Activated CD4-positive, alpha-beta T cell treated with anti-CD3 and anti-CD28 coated beads, Interleukin-2, amount 10 ng/mL, durations not matched to agents 7 days and 5 days (primary cell): ENCODE results near the gene MDK. TPM values are rescaled to one million over a fixed set of nuclear protein-coding genes. Genes with fewer than 3 reads are reported as not detected.

Experiments used
- CTCF ChIA-PET: fragments of 350-600 bp; sonication (Branson Sonifier 250); formaldehyde crosslinking; loops from one replicate; lab custom pipeline; 2021; ENCODE audit warnings: antibody characterized with exemption; lab: Charles Lee
- POLR2A ChIA-PET: fragments of 350-600 bp; sonication (Branson Sonifier 250); formaldehyde crosslinking; loops from one replicate; lab custom pipeline; 2021; ENCODE audit warnings: antibody characterized with exemption; lab: Charles Lee
- DNase-seq: peaks from one replicate; pipeline ENCODE4 v3.0.0-alpha.2; 2020
- H3K27ac Mint-ChIP-seq: one replicate; pipeline ENCODE4 v1.8.0; 2021; ENCODE audit warnings: mild to moderate bottlenecking, moderate library complexity, mixed read lengths
- H3K27me3 Mint-ChIP-seq: one replicate; pipeline ENCODE4 v1.8.0; 2021; ENCODE audit warnings: mixed read lengths
- H3K36me3 Mint-ChIP-seq: one replicate; pipeline ENCODE4 v1.8.0; 2021; ENCODE audit warnings: low read depth, mixed read lengths
- H3K4me1 Mint-ChIP-seq: one replicate; pipeline ENCODE4 v1.8.0; 2021; ENCODE audit warnings: mixed read lengths
- H3K4me3 Mint-ChIP-seq: one replicate; pipeline ENCODE4 v1.8.0; 2021; ENCODE audit warnings: mild to moderate bottlenecking, moderate library complexity, mixed read lengths
- H3K9me3 Mint-ChIP-seq: one replicate; pipeline ENCODE4 v1.8.0; 2021; ENCODE audit warnings: mixed read lengths
- total RNA-seq, 2 experiments: library from RNA; stranded (reverse); gene quantifications; one replicate each; pipeline ENCODE4 v1.2.3, GENCODE V29; 2021

MDK gene
- total RNA-seq, 2 experiments from 2014 or later: 8.2 to 10.5 TPM

GRCh38 chr11:46351148-46351547 lies 30.3 kb upstream of the MDK start:
- Mint-ChIP-seq H3K4me3 (peak overlapping the region; percentile 72), H3K4me1 (peaks cover 68% of the 10 kb centered on the region), H3K36me3 (peaks cover 55% of the 10 kb centered on the region), H3K27ac (peak overlapping the region; percentile 71), H3K27me3 (no peaks in the 10 kb centered on the region), H3K9me3 (no peaks in the 10 kb centered on the region)
- ChIA-PET POLR2A (no interaction called here), CTCF (interaction anchor here (0.6 to 16.1 kb wide), 13 partner anchors 8 to 330 kb away, joined by 3 to 280 read pairs (median 5); partner anchors contain the start of gene MDK)
- no peak for DNase-seq

GRCh38 chr11:46351606-46352005 lies 29.9 kb upstream of the MDK start:
- POLR2A ChIA-PET: interaction anchor here (0.6 kb wide), 1 partner anchor 817 kb away, joined by 4 read pairs; no protein-coding TSS in a partner anchor
- Mint-ChIP-seq H3K4me1 (peaks cover 67% of the 10 kb centered on the region), H3K9me3 (no peaks in the 10 kb centered on the region), H3K36me3 (peaks cover 59% of the 10 kb centered on the region), H3K27ac (peak overlapping the region; percentile 71), H3K27me3 (no peaks in the 10 kb centered on the region), H3K4me3 (peak overlapping the region; percentile 72)
- no peak for DNase-seq
- CTCF ChIA-PET: interaction anchor here (0.6 to 16.1 kb wide), 24 partner anchors 8 to 493 kb away, joined by 3 to 280 read pairs (median 4); partner anchors contain the start of gene MDK

GRCh38 chr11:46352063-46352841 lies 29.2 kb upstream of the MDK start:
- peaks cover 66% of the 10 kb centered on the region for H3K4me1 Mint-ChIP-seq
- CTCF ChIA-PET: interaction anchor here (0.6 to 16.1 kb wide), 32 partner anchors 9 to 492 kb away, joined by 3 to 280 read pairs (median 4); partner anchors contain the start of gene MDK
- no peaks in the 10 kb centered on the region for H3K27me3 Mint-ChIP-seq
- POLR2A ChIA-PET: interaction anchor here (0.6 kb wide), 1 partner anchor 818 kb away, joined by 4 read pairs; no protein-coding TSS in a partner anchor
- DNase-seq: peak; percentile 73
- H3K9me3 Mint-ChIP-seq: no peaks in the 10 kb centered on the region
- H3K4me3 Mint-ChIP-seq: peak overlapping the region; percentile 72
- H3K36me3 Mint-ChIP-seq: peaks cover 63% of the 10 kb centered on the region
- peak overlapping the region; percentile 86 for H3K27ac Mint-ChIP-seq

DNA sequence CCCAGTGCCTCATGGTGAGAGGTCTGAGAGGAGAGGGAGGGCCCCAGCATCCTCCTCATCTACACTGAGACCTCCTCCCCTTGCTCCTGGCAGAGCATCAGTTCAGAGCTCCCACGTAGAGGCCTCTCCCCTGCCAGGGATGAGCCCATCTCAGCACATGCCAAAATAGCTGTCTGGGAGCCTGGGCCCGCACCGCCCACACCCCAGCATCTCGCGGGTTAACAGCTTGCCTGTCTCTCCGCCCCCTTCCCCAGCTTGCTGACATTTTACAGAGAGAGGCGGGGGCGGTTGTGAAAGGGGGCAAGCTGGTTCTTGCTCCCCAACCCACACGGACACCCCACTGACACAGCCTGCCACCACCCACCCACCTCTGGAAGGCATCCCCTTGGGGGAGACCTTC lies 27.8 kb upstream of the MDK start:
- Mint-ChIP-seq H3K4me3 (no peak overlapping the region), H3K4me1 (peaks cover 73% of the 10 kb centered on the region), H3K27ac (peak overlapping the region; percentile 86), H3K36me3 (peaks cover 55% of the 10 kb centered on the region), H3K9me3 (no peaks in the 10 kb centered on the region), H3K27me3 (no peaks in the 10 kb centered on the region)
- DNase-seq: no peak
- ChIA-PET CTCF (interaction anchor here (0.5 to 16.1 kb wide), 9 partner anchors 11 to 1194 kb away, joined by 3 to 280 read pairs (median 5); partner anchors contain the start of gene MDK), POLR2A (no interaction called here)

GRCh38 chr11:46356924-46357482 lies 24.5 kb upstream of the MDK start:
- ChIA-PET CTCF (interaction anchor here (1.1 to 18.0 kb wide), 3 partner anchors 6 to 204 kb away, joined by 3 to 280 read pairs (median 280); partner anchors contain the start of gene DGKZ), POLR2A (interaction anchor here (0.6 kb wide), 2 partner anchors 28 to 261 kb away, joined by 3 to 12 read pairs; no protein-coding TSS in a partner anchor)
- Mint-ChIP-seq H3K36me3 (peaks cover 27% of the 10 kb centered on the region), H3K4me3 (no peak overlapping the region), H3K27me3 (no peaks in the 10 kb centered on the region), H3K4me1 (peaks cover 59% of the 10 kb centered on the region), H3K9me3 (no peaks in the 10 kb centered on the region), H3K27ac (no peak overlapping the region)
- DNase-seq: no peak

GRCh38 chr11:46357483-46357936 lies 24.0 kb upstream of the MDK start:
- no peaks in the 10 kb centered on the region for H3K27me3 Mint-ChIP-seq
- ChIA-PET POLR2A (interaction anchor here (0.6 kb wide), 2 partner anchors 29 to 261 kb away, joined by 3 to 12 read pairs; no protein-coding TSS in a partner anchor), CTCF (interaction anchor here (0.8 to 18.0 kb wide), 3 partner anchors 6 to 23 kb away, joined by 3 to 280 read pairs (median 280); partner anchors contain the start of gene DGKZ)

DNA sequence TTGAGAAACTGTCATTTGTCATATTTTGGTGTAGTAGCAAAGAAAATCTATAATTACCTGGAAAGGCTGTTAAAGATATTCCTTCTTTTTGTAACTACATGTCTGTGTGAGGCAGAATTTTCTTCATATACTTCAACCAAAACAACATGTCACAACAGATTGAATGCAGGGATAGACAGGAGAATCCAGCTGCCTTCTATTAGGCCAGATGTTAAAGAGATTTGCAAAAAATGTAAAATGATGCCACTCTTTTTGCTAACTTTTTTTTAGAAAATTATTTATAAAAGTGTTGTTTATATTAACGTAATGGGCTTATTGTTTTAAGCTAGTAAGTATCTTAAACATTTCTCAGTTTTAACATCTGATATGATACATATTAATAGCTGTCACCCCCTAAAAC lies 21.5 kb upstream of the MDK start:
- Mint-ChIP-seq H3K9me3 (no peaks in the 10 kb centered on the region), H3K4me3 (no peak overlapping the region), H3K4me1 (peaks cover 52% of the 10 kb centered on the region)

More at GRCh38 chr11:46357483-46357936, 24.0 kb upstream of the MDK start:
- no peak for DNase-seq
- H3K9me3 Mint-ChIP-seq: no peaks in the 10 kb centered on the region
- H3K27ac Mint-ChIP-seq: no peak overlapping the region
- H3K4me1 Mint-ChIP-seq: peaks cover 60% of the 10 kb centered on the region
- H3K4me3 Mint-ChIP-seq: no peak overlapping the region
- H3K36me3 Mint-ChIP-seq: peaks cover 26% of the 10 kb centered on the region

DNA sequence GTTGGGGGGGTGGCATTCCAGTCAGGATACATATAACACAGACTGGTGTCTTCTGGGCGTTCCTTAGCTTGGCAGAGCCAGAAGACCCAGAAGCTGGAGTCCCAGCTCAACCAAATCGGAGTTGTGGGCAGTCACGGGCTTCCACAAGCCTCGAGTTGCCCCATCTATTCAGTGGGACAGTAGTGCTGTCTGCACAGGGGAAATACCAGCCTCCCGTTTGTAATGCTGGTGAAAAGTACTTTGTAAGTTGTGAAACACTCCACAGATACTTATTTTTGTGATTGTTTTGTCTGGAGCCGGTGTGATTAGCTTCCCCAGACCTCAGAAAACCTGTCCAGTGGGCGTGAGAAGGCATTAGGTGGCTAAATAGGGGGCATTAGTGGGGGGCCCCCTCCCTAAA lies 20.6 kb upstream of the MDK start:
- ChIA-PET POLR2A (interaction anchor here (0.6 kb wide), 1 partner anchor 30 kb away, joined by 3 read pairs; no protein-coding TSS in a partner anchor), CTCF (interaction anchor here (0.6 to 18.0 kb wide), 10 partner anchors 8 to 1098 kb away, joined by 3 to 280 read pairs (median 4); partner anchors contain the start of gene DGKZ)
- Mint-ChIP-seq H3K36me3 (peaks cover 16% of the 10 kb centered on the region), H3K27ac (peak overlapping the region; percentile 84), H3K4me3 (peak overlapping the region; percentile 67), H3K9me3 (no peaks in the 10 kb centered on the region), H3K4me1 (peaks cover 55% of the 10 kb centered on the region), H3K27me3 (no peaks in the 10 kb centered on the region)
- DNase-seq: no peak

More for the DNA sequence above, 21.5 kb upstream of the MDK start:
- Mint-ChIP-seq H3K27me3 (no peaks in the 10 kb centered on the region), H3K36me3 (peaks cover 17% of the 10 kb centered on the region), H3K27ac (no peak overlapping the region)
- POLR2A ChIA-PET: no interaction called here
- CTCF ChIA-PET: interaction anchor here (0.7 to 18.0 kb wide), 5 partner anchors 8 to 120 kb away, joined by 3 to 280 read pairs (median 3); partner anchors contain the start of gene DGKZ
- DNase-seq: no peak

DNA sequence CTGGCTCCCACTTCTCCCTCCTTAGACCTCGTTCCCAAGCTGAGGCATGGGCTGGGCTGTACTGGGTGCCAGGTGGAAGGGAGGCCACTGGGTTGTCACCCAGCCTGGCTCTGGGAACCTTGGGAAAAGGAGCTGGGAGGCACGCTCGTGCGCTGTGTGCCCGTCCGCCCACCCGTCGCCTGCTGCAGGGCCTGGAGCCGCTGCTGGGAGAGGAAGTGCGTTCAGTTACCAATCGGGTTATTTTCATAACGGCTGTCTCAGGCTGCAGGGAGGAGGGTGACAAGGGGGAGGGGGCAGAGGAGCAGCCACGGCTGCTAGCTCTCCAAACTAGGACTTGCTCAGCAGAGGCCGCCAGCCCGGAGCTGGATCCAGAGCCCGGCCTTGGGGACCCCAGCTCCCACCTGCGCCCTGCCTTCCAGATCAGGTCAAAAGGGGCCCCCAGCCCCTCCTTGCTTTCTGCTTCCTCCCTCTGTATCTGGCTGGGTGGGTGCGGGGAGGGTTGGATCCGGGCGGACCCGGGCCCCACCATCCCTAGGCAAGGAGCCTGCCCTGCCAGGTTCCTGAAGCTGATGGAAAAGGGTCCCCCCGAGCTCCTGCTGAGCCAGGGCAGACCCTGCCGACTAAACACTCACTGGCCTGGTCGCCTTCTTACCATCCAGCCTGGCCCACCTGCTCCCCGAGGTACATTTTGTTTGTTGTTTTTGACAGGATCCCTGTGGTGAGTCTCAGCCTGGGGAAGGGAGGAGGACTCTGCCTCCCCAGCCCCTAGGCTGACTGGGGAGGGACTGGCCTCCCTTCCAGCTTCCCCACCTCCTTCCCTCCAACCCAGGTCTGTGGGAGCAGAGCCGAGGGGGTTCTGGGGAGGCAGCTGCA lies 19.9 kb upstream of the MDK start:
- H3K27ac Mint-ChIP-seq: peak overlapping the region; percentile 84
- no peaks in the 10 kb centered on the region for H3K27me3 Mint-ChIP-seq
- H3K4me3 Mint-ChIP-seq: peak overlapping the region; percentile 67
- ChIA-PET CTCF (interaction anchor here (0.6 to 18.0 kb wide), 8 partner anchors 8 to 1097 kb away, joined by 3 to 280 read pairs (median 4); partner anchors contain the start of gene DGKZ), POLR2A (interaction anchor here (0.5 to 0.6 kb wide), 3 partner anchors 31 to 255 kb away, joined by 3 read pairs; no protein-coding TSS in a partner anchor)
- peaks cover 12% of the 10 kb centered on the region for H3K36me3 Mint-ChIP-seq
- H3K9me3 Mint-ChIP-seq: no peaks in the 10 kb centered on the region
- peak; percentile 75 for DNase-seq
- peaks cover 51% of the 10 kb centered on the region for H3K4me1 Mint-ChIP-seq

- Mint-ChIP-seq H3K27ac (peak overlapping the region; percentile 84), H3K36me3 (peaks cover 11% of the 10 kb centered on the region), H3K27me3 (no peaks in the 10 kb centered on the region), H3K4me3 (peak overlapping the region; percentile 67), H3K9me3 (no peaks in the 10 kb centered on the region), H3K4me1 (peaks cover 50% of the 10 kb centered on the region)
- no peak for DNase-seq
- POLR2A ChIA-PET: interaction anchor here (0.6 kb wide), 1 partner anchor 67 kb away, joined by 3 read pairs; no protein-coding TSS in a partner anchor
- CTCF ChIA-PET: interaction anchor here (0.9 to 18.0 kb wide), 4 partner anchors 11 to 122 kb away, joined by 4 to 280 read pairs (median 6); partner anchors contain the start of gene DGKZ
Observed at GRCh38 chr11:46362156-46363030, 19.1 kb upstream of the MDK start.
